ENCODE measurements around the gene ADAP2. TPM values are rescaled to one million over a fixed set of nuclear protein-coding genes. Genes with fewer than 3 reads are reported as not detected.

The ADAP2 gene
- total RNA-seq: 0.19 and 0.33 TPM in 2 replicates

GRCh38 chr17:30921544-30922196, at the start of gene ADAP2:
ADAP2 (plus strand) TSS chr17:30921945; CDS start chr17:30922015, 70 bp downstream.

GRCh38 chr17:30906101-30906911, 15.4 kb upstream of the ADAP2 start, which contains the start of gene TEFM:
TEFM (minus strand) TSS chr17:30906238; CDS start chr17:30906198, 40 bp downstream.

GRCh38 chr17:30970831-30971567, 49.3 kb downstream of the ADAP2 start, which contains the start of gene RNF135:
RNF135 (plus strand) TSS chr17:30971039; CDS start chr17:30971074, 35 bp downstream.

Small RNAs within 50 kb of the gene (small RNA-seq; reads per million reads assigned to genes)
- gene AC138207.3: not detected
- gene RN7SL138P: not detected

Other genes with a start within 250 kb of the ADAP2 start
- gene CRLF3, start 97.3 kb upstream of the ADAP2 start, total RNA-seq: 12.4 and 20.2 TPM in 2 replicates
- 2.9 and 7.7 TPM in 2 replicates for gene ATAD5, start 90.0 kb upstream of the ADAP2 start, total RNA-seq
- gene TEFM, start 15.7 kb upstream of the ADAP2 start, total RNA-seq: 8.8 and 18.4 TPM in 2 replicates
- 6.8 and 9.1 TPM in 2 replicates for gene RNF135, start 49.1 kb downstream of the ADAP2 start, total RNA-seq
- 36.9 and 44.1 TPM in 2 replicates for gene NF1, start 173.0 kb downstream of the ADAP2 start, total RNA-seq

Measured in vein endothelial cell (primary cell).